HepG2 (cell line): ENCODE results near the gene MYO15A. TPM values are rescaled to one million over a fixed set of nuclear protein-coding genes. Genes with fewer than 3 reads are reported as not detected.
A peak's percentile ranks its signal among the peaks of the same experiment; 100 is the strongest.

ENCODE experiments used
- ATAC-seq: fragments of 200-7000 bp; cut with Tn5 transposase; 3 replicates; pipeline ENCODE4 v1.9.1; 2020; ENCODE audit warnings: mild to moderate bottlenecking, moderate library complexity
- BruUV-seq: library from RNA; stranded (reverse); fragments of 400-500 nt; replicated peaks from 2 replicates; lab custom pipeline; 2021; lab: Mats Ljungman, UMichigan
- CTCF ChIA-PET: fragments of 300-600 bp; formaldehyde crosslinking; extraction: SDS; loops from one replicate; lab custom pipeline; 2021; ENCODE audit warnings: low total read pairs, inconsistent platforms, low intra/inter-chr PET ratio; lab: Yijun Ruan, JAX
- POLR2A ChIA-PET: fragments of 350-600 bp; sonication (Branson Sonifier 250); formaldehyde crosslinking; loops from one replicate; lab custom pipeline; 2020; ENCODE audit warnings: antibody characterized with exemption, inconsistent platforms; lab: Yijun Ruan, JAX
- DNase-seq: peaks from one replicate; pipeline ENCODE4 v3.0.0-alpha.2; 2015; ENCODE audit warnings: low spot score
- FAIRE-seq: peaks from 3 replicates; lab custom pipeline; 2011; peaks lifted over from hg19 to GRCh38; lab: Jason Lieb, UNC
- H2AFZ ChIP-seq: one replicate; pipeline ENCODE4 v1.6.1; 2011; ENCODE audit warnings: low read length, inconsistent platforms
- H3K27ac ChIP-seq: fragments of 300-600 bp; 3 replicates; pipeline ENCODE4 v1.8.0; 2011; ENCODE audit warnings: mixed run types, mild to moderate bottlenecking, mixed read lengths, low read length, inconsistent platforms; ENCODE audit not compliant: insufficient read depth; ENCODE audit errors: extremely low read length
- H3K27me3 ChIP-seq, 2 experiments: fragments of 200-600 bp in 1 of 2; 2 replicates in 1 of 2; 3 replicates in 1 of 2; pipeline versions ENCODE4 v1.6.0 to v1.8.0; 2011; ENCODE audit warnings: low read length in 2 of 2, mild to moderate bottlenecking in 2 of 2, moderate library complexity in 2 of 2, inconsistent platforms in 1 of 2; ENCODE audit not compliant: insufficient read depth in 2 of 2, control insufficient read depth in 1 of 2
- H3K36me3 ChIP-seq, 2 experiments: fragments of 200-600 bp in 1 of 2; replicated peaks in 1 of 2; 2 replicates in 1 of 2; 3 replicates in 1 of 2; pipeline versions ENCODE4 v1.5.1 to v1.8.0; 2011; ENCODE audit warnings: low read length in 2 of 2, inconsistent platforms in 1 of 2; ENCODE audit not compliant: insufficient read depth in 2 of 2, control insufficient read depth in 1 of 2
- H3K4me1 ChIP-seq: 2 replicates; pipeline ENCODE4 v1.5.1; 2012; ENCODE audit warnings: low read length, inconsistent platforms; ENCODE audit not compliant: insufficient read depth
- H3K4me2 ChIP-seq: 2 replicates; pipeline ENCODE4 v1.6.0; 2011; ENCODE audit warnings: low read depth, low read length, inconsistent platforms
- H3K4me3 ChIP-seq, 3 experiments: fragments of 200-600 bp in 1 of 3; sonication (generic), shearing (Covaris generic) in 1 of 3; replicated peaks in 1 of 3; 2 replicates each; pipeline ENCODE4 v1.5.1; 2011 to 2016; ENCODE audit warnings: low read length in 3 of 3, inconsistent platforms in 2 of 3, low read depth in 2 of 3, mild to moderate bottlenecking in 2 of 3, control low read depth in 1 of 3, mixed read lengths in 1 of 3; ENCODE audit not compliant: insufficient read depth in 1 of 3
- H3K79me2 ChIP-seq: one replicate; pipeline ENCODE4 v1.6.1; 2011; ENCODE audit warnings: low read length, inconsistent platforms; ENCODE audit not compliant: insufficient read depth
- H3K9ac ChIP-seq: 2 replicates; pipeline ENCODE4 v1.6.0; 2011; ENCODE audit warnings: mild to moderate bottlenecking, low read depth, low read length, inconsistent platforms; ENCODE audit not compliant: insufficient read depth
- H3K9me3 ChIP-seq: 2 replicates; pipeline ENCODE4 v1.5.1; 2012; ENCODE audit warnings: mild to moderate bottlenecking, low read length
- H4K20me1 ChIP-seq: 2 replicates; pipeline ENCODE4 v1.6.0; 2011; ENCODE audit warnings: inconsistent platforms, mild to moderate bottlenecking, low read length, moderate library complexity; ENCODE audit not compliant: insufficient read depth
- AGO2 ChIP-seq: fragments of 200-400 bp; formaldehyde crosslinking; optimal IDR thresholded peaks from 2 replicates; pipeline ENCODE3; 2017; ENCODE audit warnings: mild to moderate bottlenecking, low read depth, low read length, moderate library complexity
- DR1 ChIP-seq: sonication (generic); formaldehyde crosslinking; IDR thresholded peaks from 2 replicates; pipeline ENCODE4 v1.8.0; 2021; ENCODE audit warnings: mild to moderate bottlenecking, missing genetic modification reagents, inconsistent platforms
- MLLT10 ChIP-seq: sonication (generic); formaldehyde crosslinking; IDR thresholded peaks from 2 replicates; pipeline ENCODE4 v1.4.0; 2020; ENCODE audit warnings: missing genetic modification reagents
- MXD1 ChIP-seq: sonication (generic); formaldehyde crosslinking; IDR thresholded peaks from 2 replicates; pipeline ENCODE4 v1.4.0; 2020; ENCODE audit warnings: mild to moderate bottlenecking, missing genetic modification reagents
- YEATS2 ChIP-seq: sonication (generic); formaldehyde crosslinking; IDR thresholded peaks from 2 replicates; pipeline ENCODE4 v1.4.0; 2020; ENCODE audit warnings: missing genetic modification reagents, borderline replicate concordance
- ZBTB7B ChIP-seq: sonication (generic); formaldehyde crosslinking; IDR thresholded peaks from 2 replicates; pipeline ENCODE4 v1.4.0; 2020; ENCODE audit warnings: missing genetic modification reagents
- ZMYM4 ChIP-seq: sonication (generic); formaldehyde crosslinking; IDR thresholded peaks from 2 replicates; pipeline ENCODE4 v1.8.1; 2023; ENCODE audit warnings: mild to moderate bottlenecking, missing genetic modification reagents
- WGBS: methylation state at CpG from one replicate; pipeline ENCODE4 v1.1.6; 2017; ENCODE audit warnings: low lambda C conversion rate; 5-methylcytosine and 5-hydroxymethylcytosine counted together
- in situ Hi-C: cut with HindIII; loops from 2 replicates; pipeline ENCODE4 v1.10.0; 2017; ENCODE audit warnings: low pct_unique_long_range_greater_than_20kb; ENCODE audit not compliant: extremely low pct_ligation_motif_present
- intact Hi-C: fragments of 100-400 bp; cut with micrococcal nuclease; formaldehyde crosslinking; loops from one replicate; pipeline ENCODE4 v1.10.0; 2022; ENCODE audit not compliant: unreplicated experiment
- polyA plus RNA-seq, 8 experiments: library from polyadenylated mRNA; depleted of rRNA in 3 of 8; stranded (reverse) in 7 of 8; unstranded in 1 of 8; fragments of >200 nt; fragmentation: Illumina TruSeq in 4 of 8; extraction: Trizol in 4 of 8; gene quantifications; 2 replicates each; pipeline versions ENCODE4 v1.2.1 to v1.2.3, GENCODE V29; 2011 to 2016; ENCODE audit warnings: low read depth in 4 of 8, missing spikeins in 1 of 8, mixed read lengths in 1 of 8; ENCODE audit not compliant: insufficient read depth in 1 of 8
- total RNA-seq, 5 experiments: library from RNA; depleted of rRNA; stranded (reverse); fragments of >200 nt; fragmentation: Illumina TruSeq; extraction: Trizol; gene quantifications; 2 replicates each; pipeline ENCODE4 v1.2.3, GENCODE V29; 2016; ENCODE audit warnings: low read depth in 1 of 5
- TF ChIP-seq, protein P1 (sequence below): sonication (generic); formaldehyde crosslinking; IDR thresholded peaks from 2 replicates; pipeline ENCODE4 v1.5.1; 2020; ENCODE audit warnings: missing genetic modification reagents, mild to moderate bottlenecking, borderline replicate concordance
- TF ChIP-seq, protein P2 (sequence below): sonication (generic); formaldehyde crosslinking; IDR thresholded peaks from one replicate; pipeline ENCODE4 v1.5.1; 2020; ENCODE audit warnings: mild to moderate bottlenecking, missing genetic modification reagents; ENCODE audit errors: not compliant biosample characterization
- TF ChIP-seq, protein P3 (sequence below), 2 experiments: sonication (generic) in 1 of 2; formaldehyde crosslinking in 1 of 2; IDR thresholded peaks; 2 replicates each; pipeline versions ENCODE4 v1.5.1 to v1.6.1; 2011 to 2020; ENCODE audit warnings: borderline replicate concordance in 1 of 2, low read depth in 1 of 2, low read length in 1 of 2, mild to moderate bottlenecking in 1 of 2, missing genetic modification reagents in 1 of 2, moderate library complexity in 1 of 2

Gene MYO15A
- total and polyA plus RNA-seq, 2 of the 13 experiments (the other 11 are each of a cell fraction or from before 2014, with no cell fraction given): 0.07 to 0.20 TPM

DNA sequence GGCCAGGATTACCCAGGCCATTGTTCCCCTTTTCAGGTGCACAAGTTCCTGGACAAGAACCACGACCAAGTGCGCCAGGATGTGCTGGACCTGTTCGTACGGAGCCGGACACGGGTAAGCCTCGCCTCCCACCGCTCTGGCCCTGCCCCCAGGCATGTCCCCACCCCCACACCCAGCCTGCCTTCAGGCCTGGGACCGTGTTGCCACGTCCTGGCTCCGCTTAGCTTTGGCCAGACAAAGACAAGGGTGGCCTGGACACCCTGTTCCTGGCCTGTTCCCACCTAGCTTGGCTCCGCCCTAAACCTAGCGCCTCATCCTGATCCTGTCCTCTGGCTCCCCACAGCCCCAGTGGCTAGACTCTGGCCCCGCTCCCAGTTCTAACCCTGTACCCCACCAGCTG, 30.9 kb downstream of the MYO15A start:
- ChIA-PET CTCF (no interaction called here), POLR2A (no interaction called here)
- no peak overlapping the region for H3K27ac ChIP-seq
- TF ChIP-seq, protein P1, sequence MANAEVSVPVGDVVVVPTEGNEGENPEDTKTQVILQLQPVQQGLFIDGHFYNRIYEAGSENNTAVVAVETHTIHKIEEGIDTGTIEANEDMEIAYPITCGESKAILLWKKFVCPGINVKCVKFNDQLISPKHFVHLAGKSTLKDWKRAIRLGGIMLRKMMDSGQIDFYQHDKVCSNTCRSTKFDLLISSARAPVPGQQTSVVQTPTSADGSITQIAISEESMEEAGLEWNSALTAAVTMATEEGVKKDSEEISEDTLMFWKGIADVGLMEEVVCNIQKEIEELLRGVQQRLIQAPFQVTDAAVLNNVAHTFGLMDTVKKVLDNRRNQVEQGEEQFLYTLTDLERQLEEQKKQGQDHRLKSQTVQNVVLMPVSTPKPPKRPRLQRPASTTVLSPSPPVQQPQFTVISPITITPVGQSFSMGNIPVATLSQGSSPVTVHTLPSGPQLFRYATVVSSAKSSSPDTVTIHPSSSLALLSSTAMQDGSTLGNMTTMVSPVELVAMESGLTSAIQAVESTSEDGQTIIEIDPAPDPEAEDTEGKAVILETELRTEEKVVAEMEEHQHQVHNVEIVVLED: no peak
- no peak for TF ChIP-seq YEATS2 (CRISPR knock-in tag)
- no peak for TF ChIP-seq ZBTB7B
- no peak for TF ChIP-seq MXD1
- TF ChIP-seq AGO2: no peak
- TF ChIP-seq, protein P2, sequence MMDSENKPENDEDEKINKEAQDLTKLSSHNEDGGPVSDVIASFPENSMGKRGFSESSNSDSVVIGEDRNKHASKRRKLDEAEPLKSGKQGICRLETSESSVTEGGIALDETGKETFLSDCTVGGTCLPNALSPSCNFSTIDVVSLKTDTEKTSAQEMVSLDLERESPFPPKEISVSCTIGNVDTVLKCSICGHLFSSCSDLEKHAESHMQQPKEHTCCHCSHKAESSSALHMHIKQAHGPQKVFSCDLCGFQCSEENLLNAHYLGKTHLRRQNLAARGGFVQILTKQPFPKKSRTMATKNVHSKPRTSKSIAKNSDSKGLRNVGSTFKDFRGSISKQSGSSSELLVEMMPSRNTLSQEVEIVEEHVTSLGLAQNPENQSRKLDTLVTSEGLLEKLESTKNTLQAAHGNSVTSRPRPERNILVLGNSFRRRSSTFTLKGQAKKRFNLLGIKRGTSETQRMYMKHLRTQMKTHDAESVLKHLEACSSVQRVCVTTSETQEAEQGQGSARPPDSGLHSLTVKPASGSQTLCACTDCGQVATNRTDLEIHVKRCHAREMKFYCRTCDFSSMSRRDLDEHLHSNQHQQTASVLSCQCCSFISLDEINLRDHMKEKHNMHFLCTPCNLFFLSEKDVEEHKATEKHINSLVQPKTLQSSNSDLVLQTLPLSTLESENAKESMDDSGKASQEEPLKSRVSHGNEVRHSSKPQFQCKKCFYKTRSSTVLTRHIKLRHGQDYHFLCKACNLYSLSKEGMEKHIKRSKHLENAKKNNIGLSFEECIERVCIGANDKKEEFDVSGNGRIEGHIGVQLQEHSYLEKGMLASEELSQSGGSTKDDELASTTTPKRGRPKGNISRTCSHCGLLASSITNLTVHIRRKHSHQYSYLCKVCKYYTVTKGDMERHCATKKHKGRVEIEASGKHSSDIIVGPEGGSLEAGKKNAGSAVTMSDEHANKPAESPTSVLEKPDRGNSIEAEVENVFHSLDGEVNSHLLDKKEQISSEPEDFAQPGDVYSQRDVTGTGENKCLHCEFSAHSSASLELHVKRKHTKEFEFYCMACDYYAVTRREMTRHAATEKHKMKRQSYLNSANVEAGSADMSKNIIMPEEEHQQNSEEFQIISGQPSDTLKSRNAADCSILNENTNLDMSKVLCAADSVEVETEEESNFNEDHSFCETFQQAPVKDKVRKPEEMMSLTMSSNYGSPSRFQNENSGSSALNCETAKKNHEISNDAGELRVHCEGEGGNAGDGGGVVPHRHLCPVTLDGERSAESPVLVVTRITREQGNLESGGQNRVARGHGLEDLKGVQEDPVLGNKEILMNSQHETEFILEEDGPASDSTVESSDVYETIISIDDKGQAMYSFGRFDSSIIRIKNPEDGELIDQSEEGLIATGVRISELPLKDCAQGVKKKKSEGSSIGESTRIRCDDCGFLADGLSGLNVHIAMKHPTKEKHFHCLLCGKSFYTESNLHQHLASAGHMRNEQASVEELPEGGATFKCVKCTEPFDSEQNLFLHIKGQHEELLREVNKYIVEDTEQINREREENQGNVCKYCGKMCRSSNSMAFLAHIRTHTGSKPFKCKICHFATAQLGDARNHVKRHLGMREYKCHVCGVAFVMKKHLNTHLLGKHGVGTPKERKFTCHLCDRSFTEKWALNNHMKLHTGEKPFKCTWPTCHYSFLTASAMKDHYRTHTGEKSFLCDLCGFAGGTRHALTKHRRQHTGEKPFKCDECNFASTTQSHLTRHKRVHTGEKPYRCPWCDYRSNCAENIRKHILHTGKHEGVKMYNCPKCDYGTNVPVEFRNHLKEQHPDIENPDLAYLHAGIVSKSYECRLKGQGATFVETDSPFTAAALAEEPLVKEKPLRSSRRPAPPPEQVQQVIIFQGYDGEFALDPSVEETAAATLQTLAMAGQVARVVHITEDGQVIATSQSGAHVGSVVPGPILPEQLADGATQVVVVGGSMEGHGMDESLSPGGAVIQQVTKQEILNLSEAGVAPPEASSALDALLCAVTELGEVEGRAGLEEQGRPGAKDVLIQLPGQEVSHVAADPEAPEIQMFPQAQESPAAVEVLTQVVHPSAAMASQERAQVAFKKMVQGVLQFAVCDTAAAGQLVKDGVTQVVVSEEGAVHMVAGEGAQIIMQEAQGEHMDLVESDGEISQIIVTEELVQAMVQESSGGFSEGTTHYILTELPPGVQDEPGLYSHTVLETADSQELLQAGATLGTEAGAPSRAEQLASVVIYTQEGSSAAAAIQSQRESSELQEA (CRISPR knock-in tag): no peak
- no peak for TF ChIP-seq MLLT10 (CRISPR knock-in tag)
- TF ChIP-seq, protein P3, sequence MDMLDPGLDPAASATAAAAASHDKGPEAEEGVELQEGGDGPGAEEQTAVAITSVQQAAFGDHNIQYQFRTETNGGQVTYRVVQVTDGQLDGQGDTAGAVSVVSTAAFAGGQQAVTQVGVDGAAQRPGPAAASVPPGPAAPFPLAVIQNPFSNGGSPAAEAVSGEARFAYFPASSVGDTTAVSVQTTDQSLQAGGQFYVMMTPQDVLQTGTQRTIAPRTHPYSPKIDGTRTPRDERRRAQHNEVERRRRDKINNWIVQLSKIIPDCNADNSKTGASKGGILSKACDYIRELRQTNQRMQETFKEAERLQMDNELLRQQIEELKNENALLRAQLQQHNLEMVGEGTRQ (IDR thresholded peaks at IDR 0.05; ENCODE audit: low read depth, low read length): no peak
- TF ChIP-seq, protein P3 (CRISPR knock-in tag; IDR thresholded peaks at IDR 0.05; ENCODE audit: borderline replicate concordance): no peak
- no peak for TF ChIP-seq DR1
- TF ChIP-seq ZMYM4 (CRISPR knock-in tag): no peak

More for the DNA sequence above, 30.9 kb downstream of the MYO15A start:
- no peak overlapping the region for H3K9ac ChIP-seq
- in situ Hi-C loops (no loop called here), intact Hi-C loops (no loop called here)
- H3K9me3 ChIP-seq: no peaks in the 10 kb centered on the region
- no TSS peak for BruUV-seq
- H3K4me1 ChIP-seq: peaks cover 45% of the 10 kb centered on the region
- WGBS: 47% methylated on average over 3 of the region's 14 CpGs
- H3K4me3 ChIP-seq: no peak overlapping the region
- H3K27me3 ChIP-seq: peaks cover 0 to 2% of the 10 kb centered on the region in 2 experiments; a peak in 1 of 5 replicates
- H3K36me3 ChIP-seq: no peaks in the 10 kb centered on the region
- FAIRE-seq (no peak), DNase-seq (no peak), ATAC-seq (peak; percentile 4; the same call in 1 of the 3 replicates)
- no peaks in the 10 kb centered on the region; the same call in 1 of the 2 replicates for H4K20me1 ChIP-seq
- H3K79me2 ChIP-seq: no peaks in the 10 kb centered on the region
- no peak overlapping the region for H3K4me2 ChIP-seq
- H2AFZ ChIP-seq: no peak overlapping the region
